ENCODE data around the gene ZC3H4.

Gene ZC3H4

GRCh38 chr19:47112997-47113849 lies at the start of gene ZC3H4:
Gene ZC3H4, minus strand, starts transcription at chr19:47113776. Its CDS starts 1,192 bp downstream, at chr19:47112584.
- TF ChIP-seq, protein P1, sequence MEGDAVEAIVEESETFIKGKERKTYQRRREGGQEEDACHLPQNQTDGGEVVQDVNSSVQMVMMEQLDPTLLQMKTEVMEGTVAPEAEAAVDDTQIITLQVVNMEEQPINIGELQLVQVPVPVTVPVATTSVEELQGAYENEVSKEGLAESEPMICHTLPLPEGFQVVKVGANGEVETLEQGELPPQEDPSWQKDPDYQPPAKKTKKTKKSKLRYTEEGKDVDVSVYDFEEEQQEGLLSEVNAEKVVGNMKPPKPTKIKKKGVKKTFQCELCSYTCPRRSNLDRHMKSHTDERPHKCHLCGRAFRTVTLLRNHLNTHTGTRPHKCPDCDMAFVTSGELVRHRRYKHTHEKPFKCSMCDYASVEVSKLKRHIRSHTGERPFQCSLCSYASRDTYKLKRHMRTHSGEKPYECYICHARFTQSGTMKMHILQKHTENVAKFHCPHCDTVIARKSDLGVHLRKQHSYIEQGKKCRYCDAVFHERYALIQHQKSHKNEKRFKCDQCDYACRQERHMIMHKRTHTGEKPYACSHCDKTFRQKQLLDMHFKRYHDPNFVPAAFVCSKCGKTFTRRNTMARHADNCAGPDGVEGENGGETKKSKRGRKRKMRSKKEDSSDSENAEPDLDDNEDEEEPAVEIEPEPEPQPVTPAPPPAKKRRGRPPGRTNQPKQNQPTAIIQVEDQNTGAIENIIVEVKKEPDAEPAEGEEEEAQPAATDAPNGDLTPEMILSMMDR (IDR thresholded peaks at IDR 0.05) = no peak
- peak within 1 kb of the TSS; percentile 87 for H3K4me3 ChIP-seq

GRCh38 chr19:47161876-47162489 lies 48.4 kb upstream of the ZC3H4 start:
- no peak overlapping the region for H3K4me3 ChIP-seq
- DNase-seq (ENCODE audit: low spot score) = no peak
- TF ChIP-seq, protein P1 (IDR thresholded peaks at IDR 0.05) = no peak
- H3K27ac ChIP-seq = no peak overlapping the region

More at GRCh38 chr19:47112997-47113849, at the start of gene ZC3H4:
- peak; percentile 100 for DNase-seq (ENCODE audit: low spot score)
- peak within 1 kb of the TSS; percentile 99 to 100 for H3K27ac ChIP-seq

DNA sequence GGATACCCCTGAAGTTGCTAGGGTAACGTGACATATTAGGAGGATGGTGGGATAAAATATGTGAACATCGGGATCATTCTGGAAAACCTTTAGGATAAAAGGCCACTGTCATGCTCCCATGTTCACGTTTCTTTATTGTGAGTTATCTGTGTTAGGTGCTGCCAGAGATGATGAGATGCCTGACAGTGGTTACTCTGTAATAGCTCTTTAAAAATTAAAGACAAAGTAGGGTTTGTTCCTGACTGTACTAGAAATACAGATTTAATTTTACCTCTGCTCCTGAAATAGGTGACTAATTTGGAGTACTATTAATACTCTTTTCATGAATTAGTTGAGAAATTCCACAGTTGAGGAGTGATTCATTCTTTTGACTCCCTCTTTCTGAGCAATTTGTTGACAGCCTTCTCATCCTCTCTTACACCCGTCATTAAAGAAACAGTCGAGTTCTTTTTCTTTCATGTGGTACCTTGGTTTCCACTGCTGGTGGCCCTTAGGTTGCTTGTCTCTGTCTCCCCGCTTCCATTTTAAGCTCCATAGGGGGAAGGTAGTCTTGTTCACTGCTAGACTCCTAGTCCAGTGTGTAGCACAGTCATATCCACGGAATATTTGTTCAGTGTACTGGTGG lies 45.4 kb upstream of the ZC3H4 start:
- H3K27ac ChIP-seq = peak overlapping the region; percentile 52 to 79
- DNase-seq (ENCODE audit: low spot score) = no peak
- no peak overlapping the region for H3K4me3 ChIP-seq
- TF ChIP-seq, protein P1 (IDR thresholded peaks at IDR 0.05) = no peak

- H3K27ac ChIP-seq = peak overlapping the region; percentile 52 to 79
- TF ChIP-seq, protein P1 (IDR thresholded peaks at IDR 0.05) = no peak
- H3K4me3 ChIP-seq = peak overlapping the region; percentile 19
- DNase-seq (ENCODE audit: low spot score) = no peak
These were observed 44.8 kb upstream of the ZC3H4 start for GRCh38 chr19:47158367-47158791.

GRCh38 chr19:47157431-47158321 lies 44.1 kb upstream of the ZC3H4 start:
- H3K4me3 ChIP-seq = peak overlapping the region; percentile 19
- DNase-seq (ENCODE audit: low spot score) = no peak
- TF ChIP-seq, protein P1 (IDR thresholded peaks at IDR 0.05) = no peak
- peak overlapping the region; percentile 52 to 79 for H3K27ac ChIP-seq

- TF ChIP-seq, protein P1 (IDR thresholded peaks at IDR 0.05) = no peak
- no peak overlapping the region for H3K4me3 ChIP-seq
- no peak for DNase-seq (ENCODE audit: low spot score)
- peak overlapping the region; percentile 52 to 79 for H3K27ac ChIP-seq
These were observed 43.4 kb upstream of the ZC3H4 start for GRCh38 chr19:47156861-47157430.
